Left ventricle myocardium inferior (tissue), 1 donor: ENCODE data around the gene ARHGEF4. TPM values are rescaled to one million over a fixed set of nuclear protein-coding genes. Genes with fewer than 3 reads are reported as not detected.

ENCODE experiments used
- DNase-seq: peaks from one replicate; pipeline ENCODE4 v3.0.0-alpha.2; 2020
- H3K27ac ChIP-seq: fragments of 200-600 bp; replicated peaks from 2 replicates; pipeline ENCODE4 v1.8.0; 2021
- H3K27me3 ChIP-seq: fragments of 200-600 bp; 2 replicates; pipeline ENCODE4 v1.8.0; 2021; ENCODE audit warnings: low read depth
- H3K36me3 ChIP-seq: fragments of 200-600 bp; 2 replicates; pipeline ENCODE4 v1.8.0; 2021
- H3K4me1 ChIP-seq: fragments of 200-600 bp; 2 replicates; pipeline ENCODE4 v1.8.0; 2021
- H3K4me3 ChIP-seq: fragments of 200-600 bp; 2 replicates; pipeline ENCODE4 v1.8.0; 2021; ENCODE audit warnings: mild to moderate bottlenecking, moderate library complexity
- H3K9me3 ChIP-seq: fragments of 200-600 bp; replicated peaks from 2 replicates; pipeline ENCODE4 v1.8.0; 2021
- CTCF ChIP-seq: fragments of 200-600 bp; IDR thresholded peaks from 2 replicates; pipeline ENCODE4 v1.8.0; 2021; ENCODE audit warnings: antibody characterized with exemption, mild to moderate bottlenecking, borderline replicate concordance
- intact Hi-C: fragments of 100-400 bp; cut with micrococcal nuclease; formaldehyde crosslinking; loops from one replicate; pipeline ENCODE4 v1.11.0; 2022
- total RNA-seq: library from RNA; stranded (reverse); fragmentation: NEBNext Ultra II Directional; extraction: Animal tissue kit (Norgen Biotek cat#: 25700); gene quantifications from one replicate; pipeline ENCODE4 v1.2.1, GENCODE V29; 2021
- donor health status: DM: no; HTN: yes; CAD: no; lungs with severe emphysema.

ARHGEF4 gene
- total RNA-seq, 1 donor from 2014 or later: 5.3 TPM

GRCh38 chr2:130997198-130997597, 160.5 kb downstream of the ARHGEF4 start:
- no peaks in the 10 kb centered on the region for H3K36me3 ChIP-seq
- no peak for DNase-seq
- TF ChIP-seq CTCF: no peak
- H3K9me3 ChIP-seq: no peaks in the 10 kb centered on the region
- H3K4me1 ChIP-seq: no peaks in the 10 kb centered on the region
- H3K27ac ChIP-seq: no peak overlapping the region
- intact Hi-C loops: no loop called here
- H3K27me3 ChIP-seq: peaks cover 64% of the 10 kb centered on the region
- no peak overlapping the region for H3K4me3 ChIP-seq

- Histone ChIP-seq H3K27ac (no peak overlapping the region), H3K27me3 (peaks cover 69% of the 10 kb centered on the region), H3K36me3 (no peaks in the 10 kb centered on the region), H3K4me3 (no peak overlapping the region), H3K4me1 (no peaks in the 10 kb centered on the region), H3K9me3 (no peaks in the 10 kb centered on the region)
- no peak for TF ChIP-seq CTCF
- no peak for DNase-seq
- intact Hi-C loops: no loop called here
These were observed 161.8 kb downstream of the ARHGEF4 start for GRCh38 chr2:130998561-130998960.

- intact Hi-C loops: no loop called here
- TF ChIP-seq CTCF: no peak
- no peak for DNase-seq
These were observed 167.9 kb downstream of the ARHGEF4 start for GRCh38 chr2:131004446-131005209.

GRCh38 chr2:131005216-131005935, 168.7 kb downstream of the ARHGEF4 start:
- no peaks in the 10 kb centered on the region for H3K4me1 ChIP-seq
- TF ChIP-seq CTCF: no peak
- no peak overlapping the region for H3K4me3 ChIP-seq
- H3K36me3 ChIP-seq: no peaks in the 10 kb centered on the region
- intact Hi-C loops: no loop called here
- H3K9me3 ChIP-seq: peaks cover 9% of the 10 kb centered on the region
- H3K27ac ChIP-seq: no peak overlapping the region
- H3K27me3 ChIP-seq: peaks cover 66% of the 10 kb centered on the region
- DNase-seq: no peak

More at GRCh38 chr2:131004446-131005209, 167.9 kb downstream of the ARHGEF4 start:
- H3K9me3 ChIP-seq: peaks cover 9% of the 10 kb centered on the region
- H3K27me3 ChIP-seq: peaks cover 66% of the 10 kb centered on the region
- no peaks in the 10 kb centered on the region for H3K36me3 ChIP-seq
- no peak overlapping the region for H3K27ac ChIP-seq
- H3K4me3 ChIP-seq: no peak overlapping the region
- H3K4me1 ChIP-seq: no peaks in the 10 kb centered on the region

DNA sequence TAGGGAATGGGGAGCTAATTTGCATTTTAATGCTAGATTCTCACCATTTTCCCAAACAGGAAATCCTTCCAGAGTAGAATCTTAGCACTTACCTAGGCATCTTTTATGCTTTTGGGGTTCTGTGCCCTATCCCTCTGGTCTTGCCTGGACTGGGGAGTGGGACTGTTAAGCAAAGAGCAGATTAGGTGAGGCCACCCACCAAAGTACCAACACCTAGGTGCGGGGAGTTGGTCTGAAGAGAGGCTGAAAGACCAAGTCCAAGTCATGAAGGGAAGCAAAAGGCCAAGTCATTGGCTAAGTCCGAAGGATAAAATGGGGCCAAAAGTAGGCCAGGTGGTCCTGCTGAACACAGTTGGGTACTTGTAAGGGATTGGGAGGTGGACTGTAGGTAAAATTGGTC, 169.8 kb downstream of the ARHGEF4 start:
- Histone ChIP-seq H3K4me3 (no peak overlapping the region), H3K36me3 (no peaks in the 10 kb centered on the region), H3K27ac (no peak overlapping the region), H3K9me3 (peaks cover 9% of the 10 kb centered on the region), H3K4me1 (no peaks in the 10 kb centered on the region), H3K27me3 (peaks cover 68% of the 10 kb centered on the region)
- intact Hi-C loops: no loop called here
- no peak for TF ChIP-seq CTCF
- DNase-seq: no peak
